ENCODE measurements around the gene CIP2A.

CIP2A gene

DNA sequence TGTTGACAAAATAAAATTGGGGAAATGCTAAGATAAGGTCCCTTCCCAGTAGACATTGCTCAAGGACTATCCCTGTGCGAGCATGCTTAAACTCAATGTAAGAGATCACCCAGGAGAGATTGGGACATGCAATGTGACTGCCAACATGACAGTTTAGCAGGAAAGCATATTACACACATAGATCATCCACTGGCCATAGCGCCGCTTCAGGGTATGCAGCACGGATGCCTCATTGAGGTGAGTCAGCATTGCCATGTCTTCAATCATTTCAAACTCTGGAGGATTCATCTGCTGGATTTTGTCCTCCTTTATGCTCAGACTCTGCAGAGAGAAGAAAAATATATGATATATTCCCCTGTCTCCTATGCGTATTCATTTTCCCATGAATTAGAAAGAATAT lies 87.7 kb downstream of the CIP2A start:
- Histone ChIP-seq H3K36me3 (ENCODE audit: control insufficient read depth in 5 of 5, insufficient read depth in 5 of 5, low read length in 5 of 5) (no peaks in the 10 kb centered on the region), H3K27me3 (ENCODE audit: control insufficient read depth in 5 of 5, insufficient read depth in 4 of 5, low read length in 5 of 5) (no peaks in the 10 kb centered on the region), H3K9ac (ENCODE audit: low read length in 5 of 5) (no peak overlapping the region), H3K9me3 (ENCODE audit: control insufficient read depth in 5 of 5, low read length in 5 of 5) (no peaks in the 10 kb centered on the region), H3K4me3 (ENCODE audit: low read depth in 1 of 5, low read length in 5 of 5) (no peak overlapping the region), H3K27ac (ENCODE audit: low read depth, low read length) (no peak overlapping the region), H3K4me1 (ENCODE audit: control insufficient read depth in 5 of 5, insufficient read depth in 5 of 5, low read length in 5 of 5) (no peaks in the 10 kb centered on the region)

DNA sequence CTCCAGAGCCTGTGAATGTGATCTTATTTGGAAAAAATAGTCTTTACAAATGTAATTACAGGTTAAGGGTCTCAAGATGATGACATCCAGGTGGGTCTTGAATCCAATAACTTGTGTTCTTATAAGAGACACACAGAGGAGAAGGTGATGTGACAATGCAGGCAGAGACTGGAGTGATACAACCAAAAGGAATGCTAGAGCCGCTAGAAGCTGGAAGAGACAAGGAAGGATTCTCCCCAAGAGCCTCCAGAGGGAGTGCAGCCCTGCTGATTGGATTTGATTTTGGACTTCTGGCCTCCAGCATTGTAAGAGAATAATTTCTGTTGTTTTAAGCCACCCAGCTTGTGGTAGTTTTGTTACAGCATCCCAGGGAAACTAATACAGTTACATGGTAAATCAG lies 88.5 kb downstream of the CIP2A start:
- Histone ChIP-seq H3K27ac (ENCODE audit: low read depth, low read length) (no peak overlapping the region), H3K4me1 (ENCODE audit: control insufficient read depth in 5 of 5, insufficient read depth in 5 of 5, low read length in 5 of 5) (no peaks in the 10 kb centered on the region), H3K9ac (ENCODE audit: low read length in 5 of 5) (no peak overlapping the region), H3K4me3 (ENCODE audit: low read depth in 1 of 5, low read length in 5 of 5) (no peak overlapping the region), H3K36me3 (ENCODE audit: control insufficient read depth in 5 of 5, insufficient read depth in 5 of 5, low read length in 5 of 5) (no peaks in the 10 kb centered on the region), H3K27me3 (ENCODE audit: control insufficient read depth in 5 of 5, insufficient read depth in 4 of 5, low read length in 5 of 5) (no peaks in the 10 kb centered on the region), H3K9me3 (ENCODE audit: control insufficient read depth in 5 of 5, low read length in 5 of 5) (no peaks in the 10 kb centered on the region)

Data from subcutaneous abdominal adipose tissue (tissue), 5 donors.